ENCODE measurements around the gene CYP26B1.

GRCh38 chr2:72082887-72083286 lies 64.8 kb downstream of the CYP26B1 start:
- TF ChIP-seq CTCF (conservative IDR thresholded peaks at IDR 0.05; ENCODE audit: low read depth, low read length) (no peak), EZH2 (IDR thresholded peaks at IDR 0.05; ENCODE audit: low read length, unreplicated experiment) (no peak)

Measured in PC-3 (cell line).